GM19240 (cell line): ENCODE measurements around the gene OGFOD1.

ENCODE experiments used
- DNase-seq: peaks from one replicate; pipeline ENCODE4 v3.0.0; 2011; ENCODE audit warnings: low spot score; ENCODE audit not compliant: insufficient read length

Gene OGFOD1

GRCh38 chr16:56525236-56525635 lies 73.9 kb downstream of the OGFOD1 start:
- no peak for DNase-seq
